Stimulated activated CD8-positive, alpha-beta memory T cell treated with anti-CD3 and anti-CD28 coated beads, Interleukin-12 subunit alpha, Interleukin-12 subunit beta, amount 100 ng/mL, for 1 hour (primary cell): Measurements from ENCODE around the gene HABP2.

Experiments used
- DNase-seq: peaks from one replicate; pipeline ENCODE4 v3.0.0-alpha.2; 2020; ENCODE audit warnings: low read depth

HABP2 gene

DNA sequence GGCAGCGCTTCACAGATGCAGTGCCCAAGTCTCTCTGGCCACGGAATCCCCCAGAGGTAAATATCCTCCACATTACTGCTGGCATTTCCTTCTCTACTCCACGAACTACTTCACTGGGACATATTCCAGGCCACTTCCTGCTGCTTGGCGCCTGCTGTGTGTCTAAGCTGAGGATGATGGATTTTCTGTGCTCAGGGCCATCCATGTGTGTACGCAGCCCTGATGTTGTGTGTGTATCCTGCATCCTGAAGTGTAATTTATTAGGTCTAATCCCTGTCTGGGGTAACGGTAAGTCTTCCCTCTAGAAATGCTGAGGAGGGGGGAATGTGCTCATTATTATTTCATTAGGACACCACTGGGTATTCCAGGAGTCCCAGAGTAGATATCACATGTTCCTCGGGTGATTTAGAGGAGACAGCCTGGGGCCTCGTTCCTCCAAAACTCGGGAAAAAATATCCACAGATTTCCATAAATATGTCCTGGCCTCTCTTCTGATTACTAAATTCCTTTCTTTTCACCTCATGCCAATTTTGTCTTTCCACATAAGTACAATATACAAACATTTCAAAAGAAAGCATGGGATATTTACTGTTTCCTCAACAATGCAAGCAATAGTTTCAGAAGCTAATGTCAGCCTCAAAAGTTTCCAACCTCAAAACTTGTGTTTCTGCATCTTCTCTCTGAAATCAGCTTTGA is 25.5 kb upstream of the HABP2 start:
- DNase-seq: no peak

DNA sequence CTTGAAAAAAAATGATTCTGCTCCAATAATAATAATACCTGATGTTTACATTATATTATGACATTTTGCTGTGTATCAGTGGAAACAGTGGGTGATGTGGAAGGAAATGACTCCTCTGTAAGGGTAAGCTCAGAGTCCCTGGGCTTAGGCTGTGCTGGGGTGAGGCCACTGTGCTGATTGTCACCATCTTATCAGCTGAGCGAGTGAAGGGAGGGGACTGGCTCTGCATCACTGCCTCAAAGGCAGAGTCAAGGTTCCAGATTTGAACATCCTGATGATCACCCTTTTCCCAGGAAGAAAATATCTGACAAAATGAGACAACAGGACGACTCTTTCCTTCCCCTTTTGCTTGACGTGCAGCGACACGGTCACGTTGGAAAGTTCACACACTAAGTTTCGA is 24.0 kb upstream of the HABP2 start:
- no peak for DNase-seq

DNA sequence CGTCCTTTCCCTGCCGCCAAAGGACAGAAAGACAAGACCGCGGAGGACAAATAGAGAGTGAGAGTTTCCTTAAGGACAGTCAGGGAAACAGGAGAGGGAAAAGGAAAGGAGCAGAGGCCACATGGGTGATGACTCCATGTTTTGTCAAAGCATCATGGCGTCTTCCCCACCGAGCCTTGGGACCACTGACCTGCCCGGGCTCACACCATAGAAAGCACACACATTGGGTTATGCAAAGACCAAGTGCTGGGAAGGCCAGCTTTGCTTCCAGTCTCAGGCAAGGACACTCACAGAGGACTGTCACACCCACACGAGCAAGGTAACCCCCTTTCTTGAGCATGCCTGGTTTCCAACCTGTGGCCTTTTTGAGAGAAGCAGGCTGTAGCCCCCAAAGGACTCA is 23.3 kb upstream of the HABP2 start:
- DNase-seq: no peak

DNA sequence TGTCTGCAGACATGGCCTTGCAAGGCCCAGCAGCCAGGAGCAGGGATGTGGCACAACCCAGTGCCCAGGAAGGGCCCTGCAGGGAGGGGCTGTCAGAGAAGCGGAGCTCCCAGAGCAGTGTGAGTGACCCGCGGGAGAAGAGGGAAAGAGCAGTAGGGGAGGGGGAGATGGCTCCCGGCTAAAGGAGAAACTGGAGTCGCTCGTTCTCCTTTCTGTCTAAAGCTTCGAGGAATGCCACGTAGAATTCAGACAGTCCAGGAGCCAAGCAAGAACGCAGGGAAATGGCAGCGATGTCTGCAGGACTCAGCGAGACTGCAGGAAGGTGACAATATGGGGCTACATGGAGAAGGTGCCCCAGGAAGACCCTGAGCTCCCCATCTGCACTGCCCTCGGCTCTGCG is 22.4 kb upstream of the HABP2 start:
- DNase-seq: no peak

DNA sequence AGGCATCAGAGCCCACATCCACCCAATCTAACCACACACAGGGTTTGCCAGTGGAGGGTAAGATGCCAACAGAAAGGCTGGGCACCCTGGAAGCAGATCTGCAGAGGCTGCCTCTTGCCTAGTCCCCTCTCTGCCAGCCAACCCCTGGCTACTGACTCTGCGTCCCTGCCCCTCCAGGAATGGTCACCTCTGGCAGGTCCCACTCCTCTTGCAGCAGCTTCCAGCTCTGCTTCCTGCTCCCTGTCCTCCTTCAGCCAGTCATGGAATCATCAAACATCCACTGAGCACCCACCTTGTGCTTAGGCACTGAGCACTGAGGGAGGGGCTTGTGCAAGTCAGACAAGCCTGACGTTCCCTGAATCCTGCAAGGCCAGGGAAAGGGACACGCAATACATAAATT is 20.1 kb upstream of the HABP2 start:
- no peak for DNase-seq

DNA sequence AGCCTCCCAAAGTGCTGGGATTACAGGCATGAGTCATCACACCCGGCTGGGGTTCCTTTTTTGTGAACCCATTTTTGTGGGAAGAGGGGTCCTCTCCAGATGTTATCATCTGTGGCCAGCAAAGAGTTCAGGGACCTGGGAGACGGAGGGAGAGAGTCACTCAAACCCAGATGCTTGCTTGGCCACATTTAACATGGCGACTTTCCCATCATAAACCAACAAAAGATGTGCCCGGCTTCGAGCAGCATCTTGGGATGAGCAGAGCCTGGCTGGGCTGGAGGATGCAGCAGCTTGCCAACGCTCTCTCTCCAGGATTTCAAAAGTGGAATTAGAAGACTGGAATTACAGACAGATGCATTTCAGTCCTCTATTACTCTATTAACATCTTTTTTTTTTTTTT is 19.1 kb upstream of the HABP2 start:
- no peak for DNase-seq

DNA sequence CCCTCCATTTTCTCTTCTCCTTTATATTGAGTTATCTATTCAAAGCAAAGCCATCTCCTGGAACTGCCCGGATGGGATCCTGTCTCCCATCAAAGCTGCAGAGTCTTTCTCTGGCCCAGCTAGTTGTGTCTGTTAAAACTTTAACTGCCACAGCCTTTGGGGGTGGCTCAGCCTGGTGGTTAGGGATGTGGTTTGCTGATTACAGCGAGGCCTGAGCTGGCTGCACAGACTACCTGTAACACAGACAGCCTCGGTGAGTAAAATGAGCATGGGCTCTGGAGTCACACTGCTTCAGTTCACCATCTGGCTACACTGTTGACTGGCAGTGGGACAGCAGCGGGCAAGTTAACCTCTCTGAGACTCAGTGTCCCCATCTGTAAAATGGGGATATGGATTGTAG is 18.4 kb upstream of the HABP2 start:
- no peak for DNase-seq

DNA sequence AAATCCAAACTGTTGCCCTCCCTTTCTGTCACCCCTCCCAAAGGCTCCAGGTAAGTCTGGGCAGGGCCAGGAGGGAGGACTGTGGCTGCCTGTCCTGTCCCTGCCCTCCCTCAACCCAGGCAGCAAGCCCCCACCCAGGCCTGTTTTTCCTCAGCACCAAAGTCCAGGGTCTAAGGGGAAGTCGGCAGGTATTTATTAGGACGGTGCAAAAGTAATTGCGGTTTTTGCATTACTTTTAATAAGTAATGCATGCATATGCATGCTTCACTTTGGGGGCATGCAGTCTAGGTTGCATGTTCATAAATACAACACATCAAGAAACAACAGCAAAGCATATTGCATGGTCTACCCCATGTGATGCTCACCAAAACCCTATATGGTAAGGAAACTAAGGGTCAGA is 15.2 kb upstream of the HABP2 start:
- DNase-seq: no peak

DNA sequence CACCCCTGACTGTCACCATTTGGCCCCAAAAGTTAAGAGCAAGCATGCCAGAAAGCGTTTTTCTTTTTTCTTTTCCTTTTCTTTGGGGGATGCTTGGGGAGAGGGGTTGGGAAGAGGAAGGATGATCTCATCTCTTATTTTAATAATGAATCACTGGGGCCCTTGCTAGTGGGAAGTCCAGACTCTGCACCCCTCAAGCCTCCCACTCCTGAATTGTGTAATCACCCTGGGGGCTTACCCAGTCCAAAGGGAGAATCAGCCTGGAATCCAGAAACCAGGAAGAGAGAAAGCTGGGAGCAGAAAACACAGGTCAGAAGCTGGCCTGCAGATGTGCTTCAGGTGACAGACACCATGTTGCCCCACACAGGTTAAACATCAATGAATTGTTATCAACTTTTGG is 14.7 kb upstream of the HABP2 start:
- no peak for DNase-seq

DNA sequence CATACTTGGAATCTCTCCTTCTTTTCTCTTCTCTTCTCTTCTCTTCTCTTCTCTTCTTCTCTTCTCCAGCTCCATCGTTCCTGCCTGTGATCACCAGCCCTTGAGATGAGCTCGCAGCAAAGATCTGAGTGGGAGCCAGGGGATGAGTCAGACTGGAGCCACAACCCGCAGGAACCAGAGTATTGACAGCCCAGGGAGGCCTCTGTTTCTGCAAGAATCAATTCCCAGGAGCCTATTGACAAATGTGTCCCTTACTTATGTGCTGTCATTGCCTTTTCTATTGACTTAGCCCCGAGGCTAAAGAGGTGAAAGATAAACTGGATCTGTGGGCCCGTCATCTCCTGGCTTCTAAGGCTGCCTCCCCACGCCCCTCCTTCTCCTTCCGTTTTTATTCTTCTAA is 13.1 kb upstream of the HABP2 start:
- no peak for DNase-seq

DNA sequence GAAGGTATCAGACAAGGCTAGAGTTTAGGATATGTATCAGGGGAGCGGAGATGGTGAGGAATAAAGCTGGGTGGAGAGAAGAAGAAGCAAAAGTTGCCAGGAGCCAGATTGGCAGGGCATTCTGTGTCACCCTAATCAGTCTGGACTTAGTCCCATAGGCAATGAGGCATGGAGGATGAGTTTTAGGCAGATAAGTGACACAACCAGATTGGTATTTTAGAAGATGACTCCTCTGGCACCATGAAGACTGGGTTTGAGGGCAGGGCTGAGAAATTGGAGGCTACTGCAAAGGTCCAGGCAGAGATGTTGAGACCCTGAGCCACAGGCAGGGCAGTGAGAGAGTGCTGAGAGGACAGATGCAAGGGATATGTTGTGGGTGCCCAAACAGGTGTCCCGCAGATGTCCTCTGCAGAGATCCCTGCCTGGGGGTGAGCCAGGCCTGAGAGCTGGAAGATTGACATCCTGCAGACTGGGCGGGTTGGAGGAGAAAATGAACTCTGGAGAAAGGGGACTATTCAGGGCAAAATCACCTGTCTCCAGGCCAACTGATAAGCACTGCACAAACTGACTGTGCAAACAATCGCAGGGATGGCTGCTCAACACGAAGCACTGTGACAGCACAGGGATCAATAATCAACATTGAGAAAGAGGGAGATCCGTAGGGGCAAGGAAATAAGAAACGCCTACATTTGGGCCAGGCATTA is 11.9 kb upstream of the HABP2 start:
- no peak for DNase-seq

DNA sequence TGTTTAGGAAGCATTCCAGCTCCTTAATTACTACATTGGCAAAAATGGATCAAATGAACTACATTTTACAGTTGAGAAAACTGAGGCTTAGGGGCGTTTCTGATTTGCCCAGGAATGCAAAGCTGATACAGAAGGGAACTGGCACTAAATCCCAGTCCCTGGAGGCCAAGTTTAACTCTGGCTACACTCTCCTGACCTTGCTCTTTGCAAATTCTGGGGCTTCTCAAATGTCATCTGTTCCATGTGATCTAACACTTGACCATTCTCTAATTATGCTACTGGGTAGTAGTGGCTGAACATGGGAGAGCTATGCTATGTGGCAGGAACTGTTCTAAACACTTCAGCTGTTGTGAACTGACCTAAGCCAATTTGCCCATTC is 11.3 kb upstream of the HABP2 start:
- no peak for DNase-seq

DNA sequence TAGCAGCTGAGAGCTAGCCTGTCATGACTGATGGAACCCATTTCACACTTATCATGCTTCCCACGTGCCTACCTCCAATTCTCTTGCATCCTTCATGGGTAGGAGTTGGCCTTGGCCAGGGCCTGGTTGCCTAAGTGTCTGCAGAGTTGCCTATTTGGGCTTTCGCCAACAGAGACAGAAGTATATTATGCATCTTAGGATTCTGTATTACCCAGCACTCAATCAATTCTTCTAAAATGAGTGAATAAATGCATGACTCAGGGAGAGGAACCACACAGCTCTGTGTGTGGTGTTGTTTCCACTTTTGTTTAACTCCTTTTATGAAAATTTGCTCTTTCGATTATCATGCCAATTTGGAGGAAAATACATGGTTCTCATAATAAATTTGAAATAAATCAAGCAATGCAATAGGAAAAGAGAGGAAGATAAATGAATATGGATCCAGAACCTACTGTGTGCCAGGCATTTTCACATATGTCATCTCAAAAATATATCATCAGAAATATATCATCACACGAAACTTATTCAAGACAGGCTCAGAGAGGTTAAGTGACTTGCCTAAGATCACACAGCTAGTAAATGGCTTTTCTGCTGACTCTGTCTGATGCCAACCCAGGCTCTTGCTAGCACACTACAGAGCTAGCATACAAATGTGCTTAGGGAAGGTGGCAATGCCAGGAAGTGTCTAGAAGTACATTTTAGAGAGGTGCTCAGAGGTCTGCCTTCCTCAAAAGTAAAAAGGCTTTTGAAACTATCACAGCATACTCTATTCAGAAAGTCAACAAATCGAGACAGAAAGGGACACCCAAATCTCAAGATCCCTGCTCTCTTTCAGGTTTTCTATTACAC is 9.5 kb upstream of the HABP2 start:
- DNase-seq: no peak

DNA sequence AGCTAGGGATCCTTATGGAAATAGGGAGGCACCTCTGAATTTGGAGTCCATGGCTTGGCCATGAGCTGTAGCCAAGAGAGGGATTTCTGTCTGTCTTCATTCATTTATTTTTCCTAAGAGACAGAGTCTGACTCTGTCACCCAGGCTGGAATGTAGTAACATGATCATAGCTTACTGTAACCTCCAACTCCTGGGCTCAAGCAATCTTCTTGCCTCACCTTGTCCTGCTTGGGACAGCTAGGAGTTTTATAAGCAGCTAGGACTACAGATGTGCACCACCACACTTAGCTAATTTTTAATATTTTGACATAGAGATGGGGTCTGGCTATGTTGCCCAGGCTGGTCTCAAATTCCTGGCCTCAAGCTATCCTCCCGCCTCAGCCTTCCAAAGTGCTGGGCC is 8.5 kb upstream of the HABP2 start:
- DNase-seq: no peak

DNA sequence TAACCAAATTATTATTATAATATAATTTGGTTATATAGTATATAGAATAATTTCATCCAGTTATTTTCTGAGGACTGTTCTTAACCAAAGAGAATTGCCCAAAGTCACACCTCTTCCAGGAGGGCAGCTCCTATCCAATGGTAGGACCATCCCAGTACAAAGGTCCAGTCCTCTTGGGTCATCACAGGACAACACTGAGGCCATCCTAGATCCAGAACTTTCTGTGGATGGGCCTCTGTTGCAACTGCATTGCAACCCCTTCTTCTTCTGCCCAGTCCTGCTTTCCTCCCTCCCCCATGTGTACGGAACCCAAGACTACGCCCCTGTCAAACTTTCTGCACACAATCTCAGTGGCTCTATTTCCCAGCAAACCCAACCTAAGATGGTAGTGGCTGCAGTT is 5.4 kb upstream of the HABP2 start:
- DNase-seq: no peak

DNA sequence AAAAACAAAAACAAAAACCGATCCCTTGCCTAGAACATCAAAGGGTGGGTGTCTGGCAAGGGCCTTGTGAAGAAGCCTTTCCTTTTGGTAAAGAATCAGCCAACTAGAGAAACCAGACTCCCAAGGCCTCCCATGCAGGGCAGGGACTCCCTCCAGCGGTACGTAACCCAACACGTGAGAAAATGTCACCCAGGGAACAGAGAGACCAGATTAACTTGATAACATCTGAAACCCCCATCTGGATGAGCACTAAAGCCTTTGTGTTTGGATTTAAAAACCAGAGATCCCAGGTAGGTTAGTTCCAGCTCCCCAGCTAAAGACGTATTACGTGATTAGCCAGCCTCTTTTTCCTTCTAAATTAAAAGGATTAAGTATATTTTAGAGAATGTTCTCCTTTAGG is 3.0 kb upstream of the HABP2 start:
- no peak for DNase-seq

DNA sequence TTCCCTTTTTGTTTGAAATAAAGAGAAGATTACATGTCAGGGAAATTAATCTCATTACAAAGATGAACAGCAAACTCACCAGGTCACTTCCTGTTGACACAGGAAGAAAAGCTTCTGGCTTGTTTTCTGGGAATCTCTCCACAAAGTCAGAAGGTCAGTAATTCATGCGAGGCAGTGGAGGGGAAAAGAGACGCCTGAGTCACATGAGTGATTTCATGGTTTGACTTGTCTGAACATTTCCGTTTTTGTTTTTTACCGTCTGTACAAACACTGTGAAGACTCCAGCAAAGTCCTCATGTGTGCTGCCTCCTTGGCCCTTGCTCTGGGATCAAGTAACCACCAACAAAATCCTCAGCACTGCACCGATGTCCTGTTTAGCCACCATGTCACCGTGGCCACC is 2.5 kb upstream of the HABP2 start:
- no peak for DNase-seq

DNA sequence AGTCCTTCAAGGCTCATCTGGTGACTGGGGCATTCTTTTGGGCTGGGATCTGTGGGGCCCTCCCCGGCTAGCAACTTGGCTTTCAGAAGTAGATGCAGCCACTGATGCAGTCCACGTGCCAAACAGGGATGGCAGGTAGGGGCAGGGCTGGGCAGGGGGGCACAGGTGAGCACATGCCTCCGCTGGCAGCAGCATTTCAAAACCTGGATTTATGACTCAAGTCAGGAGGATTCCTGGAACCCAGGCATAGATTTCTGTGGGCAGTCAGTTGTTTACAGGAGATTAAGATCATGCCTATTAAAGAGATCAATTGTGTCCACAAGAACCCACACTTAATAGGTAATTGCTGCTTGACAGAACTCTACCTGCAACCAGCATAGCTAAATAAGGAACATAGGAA is 839 bp upstream of the HABP2 start:
- no peak for DNase-seq

DNA sequence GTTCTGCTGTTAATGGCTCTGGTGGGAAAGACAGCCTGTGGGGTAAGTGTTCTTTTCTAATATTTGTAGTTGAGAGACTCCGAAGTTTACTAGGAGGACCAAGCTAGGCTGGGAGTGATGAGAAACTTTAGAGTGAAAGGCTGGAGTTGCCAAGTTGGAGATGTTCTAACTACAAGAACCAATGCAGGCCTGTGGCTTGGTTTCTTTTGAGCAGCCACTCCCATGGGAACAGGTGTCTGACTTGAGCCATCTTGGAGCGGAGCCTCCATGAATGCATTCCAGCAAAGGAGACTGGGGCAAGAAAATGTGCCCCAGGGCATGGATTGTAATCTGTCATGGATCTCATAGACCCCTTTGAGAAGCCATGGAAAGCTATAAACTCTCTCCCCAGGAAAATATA is 296 bp downstream of the HABP2 start:
- no peak for DNase-seq

DNA sequence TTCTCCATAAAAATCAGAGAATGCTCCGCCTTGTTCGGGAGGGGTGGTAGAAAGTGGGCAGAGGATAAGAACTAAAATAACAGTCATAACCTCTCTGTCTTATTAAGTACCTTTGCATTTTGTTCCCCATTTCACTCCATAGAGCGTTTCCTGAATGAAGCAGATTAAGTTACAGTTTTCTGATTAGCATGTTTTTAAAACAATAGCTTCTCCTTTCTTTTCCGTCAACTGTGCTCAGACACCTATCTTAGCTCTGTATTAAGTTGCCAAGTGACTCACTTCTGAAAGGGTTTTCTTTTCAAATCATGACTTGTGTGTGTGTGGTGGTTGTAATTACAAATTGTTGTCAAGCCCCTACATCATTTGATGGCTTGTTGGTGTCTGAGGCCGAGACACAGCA is 1.4 kb downstream of the HABP2 start:
- no peak for DNase-seq

DNA sequence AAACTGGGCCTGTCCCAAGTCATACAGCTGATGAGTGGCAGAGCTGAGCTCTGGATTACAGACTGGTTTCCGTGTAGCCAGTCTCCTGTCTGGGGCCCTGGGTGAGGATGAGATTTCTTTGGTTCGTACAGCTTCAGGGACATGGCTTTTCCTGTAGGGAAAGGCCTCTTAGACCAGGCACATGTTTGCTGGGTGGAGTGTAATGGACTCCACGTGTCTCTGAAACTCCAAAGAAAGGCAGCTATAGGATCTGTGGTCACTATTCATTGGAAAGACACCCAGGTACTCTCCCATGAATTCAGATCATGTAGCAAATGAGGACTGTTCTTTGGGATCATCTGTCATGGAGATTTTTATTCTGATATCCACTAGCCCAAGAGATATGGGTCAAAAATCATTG is 2.4 kb downstream of the HABP2 start:
- no peak for DNase-seq

DNA sequence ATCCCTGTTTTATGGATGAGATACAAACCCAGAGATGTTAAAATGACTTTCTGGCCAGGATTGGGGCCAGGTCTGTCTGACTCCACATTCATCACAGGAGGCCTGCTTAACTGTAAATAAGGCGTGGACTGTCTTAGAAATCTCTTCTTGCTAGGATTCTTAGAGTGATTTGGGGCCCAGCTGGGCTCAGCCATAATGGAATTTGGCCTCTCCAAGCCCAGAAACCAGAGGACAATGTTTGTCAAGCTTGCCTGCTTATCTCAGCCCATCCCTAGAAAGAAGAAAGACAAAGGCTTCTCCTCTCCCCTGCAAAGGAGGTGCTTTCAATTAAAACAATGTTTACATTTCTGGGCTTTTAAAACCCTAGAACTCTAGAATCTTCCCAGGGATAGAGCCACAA is 2.9 kb downstream of the HABP2 start:
- DNase-seq: no peak

DNA sequence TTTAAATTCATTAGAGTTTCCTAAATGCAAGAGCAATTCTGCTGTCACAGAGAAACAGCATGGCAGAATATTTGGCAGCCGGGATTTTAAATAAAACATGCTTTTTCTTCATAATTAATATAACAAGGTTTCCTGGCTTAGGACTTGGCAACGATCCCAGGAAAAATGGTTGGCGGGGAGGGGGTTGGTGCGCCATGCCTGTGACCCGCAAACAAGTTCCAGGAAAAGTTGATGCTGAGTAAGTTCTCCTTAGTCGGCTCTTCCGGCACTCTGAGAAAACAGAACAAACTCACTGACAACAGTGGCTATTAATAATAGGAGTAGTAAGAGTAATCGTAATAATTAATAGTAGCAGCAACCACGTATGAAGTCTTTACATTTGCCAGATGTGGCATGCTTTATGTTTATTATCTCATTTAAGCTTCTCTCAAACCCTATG is 4.6 kb downstream of the HABP2 start:
- no peak for DNase-seq
